ENCODE data around the gene SBF1. TPM values are rescaled to one million over a fixed set of nuclear protein-coding genes. Genes with fewer than 3 reads are reported as not detected.

SBF1 gene
- total and polyA plus RNA-seq, 2 of the 13 experiments (the other 11 are each of a cell fraction or from before 2014, with no cell fraction given): 31.7 to 40.9 TPM

DNA sequence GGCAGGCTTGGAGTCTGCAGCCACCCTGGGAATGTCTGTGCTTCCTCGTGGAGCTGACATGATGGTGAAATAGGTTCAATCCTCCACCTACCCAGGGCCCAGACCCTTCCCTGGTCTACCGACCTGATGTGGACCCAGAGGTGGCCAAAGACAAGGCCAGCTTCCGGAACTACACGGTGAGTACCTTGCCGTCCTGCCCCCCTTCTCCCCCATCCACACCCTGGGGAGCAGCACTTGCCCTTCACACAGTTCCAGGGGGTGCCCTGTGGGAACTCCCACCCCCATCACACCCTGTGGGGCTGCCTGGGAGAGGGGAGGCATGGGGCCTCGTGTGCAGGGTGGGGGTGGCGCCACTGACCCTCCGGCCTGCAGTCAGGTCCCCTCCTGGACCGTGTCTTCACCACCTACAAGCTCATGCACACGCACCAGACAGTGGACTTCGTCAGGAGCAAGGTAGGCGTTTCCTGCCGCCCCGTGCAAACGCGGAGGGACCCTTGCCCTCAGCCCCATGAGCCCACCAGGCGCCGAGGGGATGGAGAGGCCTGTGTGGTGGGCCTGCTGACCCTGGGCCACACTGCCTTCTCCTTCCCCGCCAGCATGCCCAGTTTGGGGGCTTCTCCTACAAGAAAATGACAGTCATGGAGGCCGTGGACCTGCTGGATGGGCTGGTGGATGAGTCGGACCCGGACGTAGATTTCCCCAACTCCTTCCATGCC lies 12.6 kb upstream of the SBF1 start (continued):
- TF ChIP-seq EP300 (IDR thresholded peaks at IDR 0.05; ENCODE audit: low read depth in 2 of 2, low read length in 2 of 2) (no peak), EP300 (CRISPR knock-in tag; IDR thresholded peaks at IDR 0.05; ENCODE audit: borderline replicate concordance) (no peak), ZNF576 (CRISPR knock-in tag; IDR thresholded peaks at IDR 0.05) (no peak)

DNA sequence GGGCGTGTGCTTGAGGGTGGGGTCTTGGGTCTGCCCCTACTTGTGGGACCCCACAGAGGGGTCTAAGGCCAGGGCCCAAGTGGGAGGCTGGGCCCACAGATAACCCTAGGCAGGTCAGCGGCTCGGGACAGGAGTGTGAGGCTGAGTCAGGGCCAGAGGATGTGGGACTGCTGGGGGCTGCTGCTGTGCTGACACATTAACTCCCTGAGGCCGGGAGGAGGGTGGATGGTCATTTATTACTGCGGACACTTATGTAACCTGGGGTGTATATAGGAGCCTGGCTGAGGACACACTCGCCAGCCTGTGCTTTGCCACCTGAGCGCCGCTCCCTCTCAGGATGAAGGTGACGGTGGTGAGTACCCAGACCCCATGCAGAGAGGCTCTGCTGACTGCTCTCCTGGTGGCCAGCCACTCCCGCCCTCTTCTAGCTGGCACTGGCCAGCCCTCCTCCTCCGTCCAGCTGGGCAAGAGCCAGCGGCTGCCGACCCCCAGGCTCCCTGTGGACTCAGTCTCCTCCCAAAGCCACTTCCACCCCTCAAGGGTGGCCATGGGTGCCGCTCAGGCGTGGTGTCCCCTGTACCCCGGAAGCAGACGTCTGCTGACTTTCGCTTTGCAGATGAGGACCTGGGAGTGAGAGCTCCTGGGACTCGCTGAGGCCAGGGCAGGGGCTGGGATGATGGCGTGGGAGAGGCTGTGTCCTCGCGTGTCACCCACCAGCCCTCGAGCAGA lies 11.9 kb upstream of the SBF1 start, which contains the start of gene MIOX:
Gene MIOX (plus strand): TSS at position 299 of the 729 bp plus-strand sequence. CDS start 39 bp downstream, at position 338.
- H3K4me3 ChIP-seq (replicated peaks in 1 of 3; ENCODE audit: insufficient read depth in 1 of 3, low read depth in 2 of 3, low read length in 3 of 3): peak within 1 kb of the TSS; percentile 8 to 64 (median 22); a peak in 5 of 6 replicates
- H2AFZ ChIP-seq (ENCODE audit: low read length): no peak within 1 kb of the TSS
- H3K36me3 ChIP-seq (replicated peaks in 1 of 2; ENCODE audit: control insufficient read depth in 1 of 2, insufficient read depth in 2 of 2, low read length in 2 of 2): no peaks in the 10 kb centered on the region
- H3K9ac ChIP-seq (ENCODE audit: insufficient read depth, low read depth, low read length): peak within 1 kb of the TSS; percentile 52
- POLR2A ChIA-PET: interaction anchor here (1.1 to 2.2 kb wide), 7 partner anchors 9 to 96 kb away, joined by 3 to 12 read pairs (median 4); partner anchors contain the start of genes CHKB, LMF2, NCAPH2 and SBF1
- no peak for DNase-seq (ENCODE audit: low spot score)
- H3K4me2 ChIP-seq (ENCODE audit: low read depth, low read length): peak within 1 kb of the TSS; percentile 87
- no peak for FAIRE-seq
- no TSS peak for BruUV-seq (replicated peaks)
- peak; percentile 49 for ATAC-seq
- in situ Hi-C loops (cut with HindIII; ENCODE audit: extremely low pct_ligation_motif_present, low pct_unique_long_range_greater_than_20kb) (no loop called here), intact Hi-C loops (cut with micrococcal nuclease; ENCODE audit: unreplicated experiment) (no loop called here)
- 17% methylated on average over 8 of the region's 23 CpGs for WGBS (ENCODE audit: low lambda C conversion rate)
- CTCF ChIA-PET (ENCODE audit: low intra/inter-chr PET ratio, low total read pairs): no interaction called here
- H3K27ac ChIP-seq (ENCODE audit: extremely low read length, insufficient read depth, low read length): peak within 1 kb of the TSS; percentile 30
- H3K79me2 ChIP-seq (ENCODE audit: insufficient read depth, low read length): no peaks in the 10 kb centered on the region
- no peaks in the 10 kb centered on the region for H3K27me3 ChIP-seq (ENCODE audit: control insufficient read depth in 1 of 2, insufficient read depth in 2 of 2, low read length in 2 of 2)
- no peaks in the 10 kb centered on the region for H3K9me3 ChIP-seq (ENCODE audit: low read length)
- no peaks in the 10 kb centered on the region; the same call in 1 of the 2 replicates for H4K20me1 ChIP-seq (ENCODE audit: insufficient read depth, low read length)
- H3K4me1 ChIP-seq (ENCODE audit: insufficient read depth, low read length): peaks cover 57% of the 10 kb centered on the region
- TF ChIP-seq HES4 (CRISPR knock-in tag; IDR thresholded peaks at IDR 0.05; ENCODE audit: borderline replicate concordance) (0 out of 2 replicates have a peak, but pooled peaks have one; percentile 35), GABPB1 (CRISPR knock-in tag; IDR thresholded peaks at IDR 0.05) (peak; percentile 88), RXRA (CRISPR knock-in tag; IDR thresholded peaks at IDR 0.05) (0 out of 2 replicates have a peak, but pooled peaks have one; percentile 4), EED (CRISPR knock-in tag; IDR thresholded peaks at IDR 0.05) (0 out of 2 replicates have a peak, but pooled peaks have one; percentile 35), ETV5 (CRISPR knock-in tag; IDR thresholded peaks at IDR 0.05; ENCODE audit: borderline replicate concordance) (0 out of 2 replicates have a peak, but pooled peaks have one; percentile 3), POGK (CRISPR knock-in tag; conservative IDR thresholded peaks at IDR 0.05) (no peak), KDM2A (CRISPR knock-in tag; IDR thresholded peaks at IDR 0.05; ENCODE audit: borderline replicate concordance, low read depth) (no peak), HMGXB3 (CRISPR knock-in tag; IDR thresholded peaks at IDR 0.05; ENCODE audit: borderline replicate concordance) (0 out of 2 replicates have a peak, but pooled peaks have one; percentile 43), ZNF652 (CRISPR knock-in tag; IDR thresholded peaks at IDR 0.05; ENCODE audit: borderline replicate concordance, low read depth) (peak; percentile 53; the same call in 1 of the 2 replicates)
- TF ChIP-seq, protein P1, sequence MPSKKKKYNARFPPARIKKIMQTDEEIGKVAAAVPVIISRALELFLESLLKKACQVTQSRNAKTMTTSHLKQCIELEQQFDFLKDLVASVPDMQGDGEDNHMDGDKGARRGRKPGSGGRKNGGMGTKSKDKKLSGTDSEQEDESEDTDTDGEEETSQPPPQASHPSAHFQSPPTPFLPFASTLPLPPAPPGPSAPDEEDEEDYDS (CRISPR knock-in tag; IDR thresholded peaks at IDR 0.05): peak; percentile 12; the same call in 1 of the 2 replicates

Data from HepG2 (cell line).